ENCODE results near the gene FBXO8.

The FBXO8 gene

DNA sequence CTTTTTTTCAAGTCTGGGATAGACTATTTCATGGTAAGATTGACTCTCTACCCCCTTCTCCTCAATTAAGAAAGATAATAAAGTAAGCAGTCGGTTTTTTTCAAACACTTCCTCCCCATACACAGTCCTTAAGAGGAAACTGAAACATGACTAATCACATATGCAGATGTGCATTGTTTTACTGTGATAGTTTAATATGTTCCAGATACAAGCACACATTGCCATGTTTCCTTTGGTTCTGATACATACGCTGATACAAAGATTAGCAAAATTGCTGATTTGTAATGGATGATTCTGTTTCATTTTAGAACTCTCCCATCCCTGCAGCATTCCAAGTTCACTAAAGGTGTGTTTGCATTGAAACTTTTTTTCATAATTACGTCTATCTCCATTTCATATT, 76.1 kb downstream of the FBXO8 start:
- no peak for DNase-seq (ENCODE audit: low read depth)

GRCh38 chr4:174204164-174204831, 79.2 kb downstream of the FBXO8 start:
- no peak for DNase-seq (ENCODE audit: low read depth)

GRCh38 chr4:174201871-174202270, 81.6 kb downstream of the FBXO8 start:
- no peak for DNase-seq (ENCODE audit: low read depth)

DNA sequence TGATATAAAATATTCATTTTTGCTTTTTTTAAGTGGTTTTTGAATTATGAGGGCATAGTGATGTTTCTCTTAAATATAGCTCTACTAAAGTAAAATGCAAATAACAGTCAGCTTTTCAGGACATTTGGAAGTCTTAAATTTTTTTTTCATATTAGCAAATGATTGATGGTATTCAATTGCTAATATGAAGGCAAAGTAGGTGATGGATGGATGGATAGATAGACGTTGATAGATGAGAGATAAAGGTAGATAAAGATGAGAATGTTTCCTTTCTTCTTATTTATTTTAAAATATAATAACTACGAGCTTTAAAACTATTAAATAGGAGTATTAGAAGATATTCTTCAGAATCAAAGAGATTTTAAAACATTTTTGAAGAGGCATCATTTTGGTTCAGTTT, 83.7 kb downstream of the FBXO8 start:
- no peak for DNase-seq (ENCODE audit: low read depth)

- no peak for DNase-seq (ENCODE audit: low read depth)
Observed at GRCh38 chr4:174198828-174199227, 84.6 kb downstream of the FBXO8 start.

DNA sequence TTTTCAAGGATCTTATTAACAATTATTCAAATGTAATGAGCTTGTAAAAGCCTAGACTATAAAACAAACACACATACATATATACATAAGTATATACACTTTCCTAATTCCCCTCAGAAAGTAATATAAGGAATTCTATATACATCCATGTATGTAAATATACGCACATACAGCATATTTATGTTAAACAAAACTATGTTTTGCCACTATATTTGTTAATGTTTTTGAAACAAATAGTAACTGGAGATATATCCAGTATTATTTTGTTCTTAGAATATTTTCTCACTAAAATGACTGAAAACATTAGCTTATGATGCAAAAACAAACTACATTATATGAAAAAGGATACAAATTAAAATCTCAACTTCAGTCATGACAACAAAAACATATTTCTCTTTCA, 85.1 kb downstream of the FBXO8 start:
- no peak for DNase-seq (ENCODE audit: low read depth)

DNA sequence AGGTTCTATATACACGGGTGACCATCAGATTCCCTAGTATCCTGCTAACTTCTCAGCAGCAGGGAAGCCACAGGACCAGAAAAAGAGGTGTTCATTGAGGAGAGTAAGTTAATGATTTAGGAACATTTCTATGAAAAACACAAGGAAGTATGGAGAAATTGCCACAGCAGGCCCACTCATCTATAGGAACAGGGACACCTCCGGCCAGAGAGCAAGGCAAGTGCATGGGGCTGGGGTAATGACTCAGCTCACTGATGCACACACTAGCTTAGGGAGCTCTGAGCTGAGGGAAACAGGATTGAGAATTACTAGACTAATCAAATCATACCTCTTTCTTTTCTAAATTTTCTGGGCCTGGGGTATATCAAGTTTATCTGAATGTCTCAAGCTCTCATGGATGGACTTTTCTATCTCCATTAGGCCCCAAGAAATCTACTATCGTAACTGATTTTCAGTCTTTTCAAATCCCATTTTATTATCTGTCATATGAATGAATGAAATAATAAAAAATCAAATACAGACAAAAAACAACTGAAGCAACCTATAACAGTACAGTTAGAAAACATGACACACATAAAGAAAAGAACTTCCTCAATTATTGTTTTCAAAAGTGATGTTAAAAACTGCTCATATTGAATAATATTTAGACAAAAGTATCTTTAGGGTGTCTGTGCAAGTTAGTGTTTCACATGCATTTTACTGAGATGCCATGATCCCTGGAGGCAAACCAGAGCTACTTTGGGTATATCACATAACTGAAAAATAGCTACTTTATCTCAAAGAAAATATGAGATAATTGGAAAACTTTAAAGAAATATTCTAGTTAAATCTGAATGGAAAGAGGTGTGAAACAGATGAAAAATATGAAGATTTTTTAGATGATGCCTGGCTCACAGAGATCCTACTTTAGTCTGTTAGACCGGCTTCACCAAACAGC, 89.8 kb downstream of the FBXO8 start:
- DNase-seq (ENCODE audit: low read depth): no peak

GRCh38 chr4:174192943-174193342, 90.5 kb downstream of the FBXO8 start:
- no peak for DNase-seq (ENCODE audit: low read depth)

DNA sequence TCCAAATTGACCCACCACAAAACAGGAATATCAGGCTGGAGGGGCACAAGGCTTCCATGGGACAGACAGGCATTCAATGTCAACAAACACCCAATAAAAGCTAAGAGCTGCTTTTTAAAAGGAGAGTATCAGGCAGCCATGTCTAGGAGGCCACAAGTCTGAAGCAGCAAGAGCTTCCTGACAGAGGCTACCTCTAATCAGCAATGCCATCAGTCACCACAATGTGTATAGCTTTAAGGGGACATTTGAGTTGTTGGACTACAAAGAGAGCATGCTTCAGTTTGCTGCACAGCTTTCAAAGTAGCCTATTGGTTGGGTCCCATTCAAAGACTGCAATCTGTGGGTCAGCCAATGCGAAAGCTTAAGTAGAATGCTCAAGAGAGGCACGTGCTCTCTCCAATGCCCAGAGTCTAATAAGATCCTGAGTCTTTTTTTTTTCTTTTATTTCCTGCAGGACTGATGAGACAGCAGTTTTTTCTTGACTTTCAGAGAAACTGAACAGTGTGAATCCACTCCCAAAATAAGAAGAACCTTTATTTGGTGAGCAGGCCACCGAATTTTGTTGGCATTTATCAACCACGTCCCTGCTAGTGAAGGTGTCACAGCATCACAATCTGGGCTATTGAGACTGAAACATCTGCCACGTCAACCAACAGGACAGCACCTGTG, 92.5 kb downstream of the FBXO8 start:
- no peak for DNase-seq (ENCODE audit: low read depth)

DNA sequence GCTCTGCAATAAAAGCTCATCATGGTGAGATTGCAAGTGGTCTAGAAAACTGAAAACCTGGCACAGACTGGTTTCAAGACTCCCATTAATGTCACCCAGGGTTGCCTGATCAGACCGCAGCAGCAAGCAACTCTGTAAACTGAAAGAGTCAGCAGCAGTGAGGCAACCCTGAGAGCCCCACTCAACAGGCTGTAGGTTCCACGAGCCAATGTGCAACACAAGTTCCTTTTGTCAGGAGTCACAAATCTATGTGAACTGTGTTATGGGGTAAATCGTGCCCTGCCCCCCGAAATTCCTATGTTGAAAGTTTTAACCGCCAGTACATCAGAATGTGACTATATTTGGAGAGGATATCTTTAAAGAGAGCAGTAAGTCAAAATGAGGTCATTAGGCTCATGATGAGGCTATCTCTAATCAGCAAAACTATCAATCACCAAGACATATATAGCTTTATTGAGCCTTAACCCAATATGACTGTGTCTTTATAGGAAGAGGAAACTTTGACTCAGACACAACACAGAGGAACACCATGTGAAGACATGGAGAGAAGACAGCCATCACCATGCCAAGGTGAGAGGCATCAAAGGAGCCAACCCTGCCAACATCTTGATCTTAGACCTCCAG, 94.0 kb downstream of the FBXO8 start:
- no peak for DNase-seq (ENCODE audit: low read depth)

Measured in stimulated activated CD8-positive, alpha-beta memory T cell treated with anti-CD3 and anti-CD28 coated beads, Interleukin-7, amount 100 ng/mL, for 24 hours (primary cell).